Activated naive CD8-positive, alpha-beta T cell treated with anti-CD3 and anti-CD28 coated beads for 36 hours (primary cell): ENCODE data around the gene KCTD13. TPM values are rescaled to one million over a fixed set of nuclear protein-coding genes. Genes with fewer than 3 reads are reported as not detected.

Experiments used
- DNase-seq: peaks from one replicate; pipeline ENCODE4 v3.0.0; 2021
- H3K27ac Mint-ChIP-seq: one replicate; pipeline ENCODE4 v1.8.0; 2022; ENCODE audit warnings: mild to moderate bottlenecking, moderate library complexity, mixed read lengths
- H3K27me3 Mint-ChIP-seq: one replicate; pipeline ENCODE4 v1.8.0; 2022; ENCODE audit warnings: mild to moderate bottlenecking, mixed read lengths
- H3K36me3 Mint-ChIP-seq: one replicate; pipeline ENCODE4 v1.8.0; 2021; ENCODE audit warnings: mild to moderate bottlenecking, mixed read lengths
- H3K4me1 Mint-ChIP-seq: one replicate; pipeline ENCODE4 v1.8.0; 2021; ENCODE audit warnings: mixed read lengths
- H3K4me3 Mint-ChIP-seq: one replicate; pipeline ENCODE4 v1.8.0; 2022; ENCODE audit warnings: mild to moderate bottlenecking, moderate library complexity, mixed read lengths
- H3K9me3 Mint-ChIP-seq: one replicate; pipeline ENCODE4 v1.8.0; 2022; ENCODE audit warnings: mixed read lengths
- total RNA-seq, 2 experiments: library from RNA; stranded (reverse); gene quantifications; one replicate each; pipeline ENCODE4 v1.2.3, GENCODE V29; 2021

The KCTD13 gene
- total RNA-seq, 2 experiments from 2014 or later, result 27.2 to 30.3 TPM

DNA sequence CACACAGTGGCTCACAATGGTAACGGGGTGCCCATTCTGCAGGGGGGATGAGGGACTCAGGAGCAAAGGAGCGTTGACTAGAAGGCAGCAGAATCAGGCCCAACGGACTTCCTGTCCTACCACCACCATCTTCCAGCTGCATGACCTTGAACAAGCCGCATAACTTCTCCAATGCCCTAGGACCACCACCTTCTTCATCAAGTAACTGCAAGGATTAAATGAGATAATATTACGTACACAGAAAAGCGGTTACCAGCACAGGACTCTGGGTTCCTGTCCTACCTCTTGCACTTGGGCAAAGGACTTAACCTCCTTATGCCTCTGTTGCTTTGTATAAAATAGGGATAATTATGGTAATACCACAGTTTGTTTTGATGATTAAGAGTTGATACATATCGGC is 21.1 kb downstream of the KCTD13 start:
- no peak for DNase-seq
- H3K4me1 Mint-ChIP-seq, result peaks cover 11% of the 10 kb centered on the region
- no peak overlapping the region for H3K4me3 Mint-ChIP-seq
- peaks cover 2% of the 10 kb centered on the region for H3K36me3 Mint-ChIP-seq
- H3K27ac Mint-ChIP-seq, result no peak overlapping the region
- H3K9me3 Mint-ChIP-seq, result no peaks in the 10 kb centered on the region
- peaks cover 5% of the 10 kb centered on the region for H3K27me3 Mint-ChIP-seq

DNA sequence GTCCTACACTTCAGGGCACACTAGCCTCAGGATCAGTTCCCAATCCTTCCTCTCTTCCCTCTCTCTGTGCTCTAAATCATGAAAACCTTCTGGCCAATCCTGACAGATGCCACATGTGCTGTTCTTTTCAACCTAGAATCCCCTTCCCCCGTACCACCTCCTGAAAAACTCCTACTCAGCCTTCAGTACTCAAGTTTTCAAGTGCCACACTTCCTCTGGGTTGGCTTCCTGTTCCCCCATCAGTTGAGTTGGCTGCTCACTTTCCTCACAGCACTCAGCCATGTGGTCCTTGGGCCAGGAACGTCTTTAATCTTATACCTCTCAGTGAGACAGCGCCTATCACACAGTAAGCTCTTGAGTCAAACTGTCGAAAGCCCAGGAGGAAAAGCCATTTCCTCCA is 22.4 kb downstream of the KCTD13 start:
- Mint-ChIP-seq H3K27me3 (peaks cover 14% of the 10 kb centered on the region), H3K9me3 (no peaks in the 10 kb centered on the region), H3K36me3 (no peaks in the 10 kb centered on the region), H3K4me1 (peaks cover 12% of the 10 kb centered on the region), H3K27ac (no peak overlapping the region), H3K4me3 (no peak overlapping the region)
- no peak for DNase-seq

DNA sequence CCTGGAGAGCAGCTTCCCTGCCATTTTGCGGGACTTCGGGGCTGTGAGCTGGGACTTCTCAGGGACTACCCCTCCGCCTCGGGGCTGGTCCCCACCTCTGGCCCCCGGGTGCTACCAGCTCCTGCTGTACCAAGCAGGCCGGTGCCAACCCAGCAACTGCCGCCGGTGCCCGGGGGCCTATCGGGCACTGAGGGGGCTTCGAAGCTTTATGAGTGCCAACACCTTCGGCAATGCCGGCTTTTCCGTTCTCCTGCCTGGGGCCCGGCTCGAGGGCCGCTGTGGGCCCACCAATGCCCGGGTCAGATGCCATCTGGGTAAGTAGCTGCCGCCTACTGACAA is 24.4 kb downstream of the KCTD13 start:
- Mint-ChIP-seq H3K4me1 (peaks cover 16% of the 10 kb centered on the region), H3K27me3 (peaks cover 32% of the 10 kb centered on the region), H3K27ac (no peak overlapping the region), H3K9me3 (no peaks in the 10 kb centered on the region), H3K36me3 (no peaks in the 10 kb centered on the region), H3K4me3 (no peak overlapping the region)
- no peak for DNase-seq

DNA sequence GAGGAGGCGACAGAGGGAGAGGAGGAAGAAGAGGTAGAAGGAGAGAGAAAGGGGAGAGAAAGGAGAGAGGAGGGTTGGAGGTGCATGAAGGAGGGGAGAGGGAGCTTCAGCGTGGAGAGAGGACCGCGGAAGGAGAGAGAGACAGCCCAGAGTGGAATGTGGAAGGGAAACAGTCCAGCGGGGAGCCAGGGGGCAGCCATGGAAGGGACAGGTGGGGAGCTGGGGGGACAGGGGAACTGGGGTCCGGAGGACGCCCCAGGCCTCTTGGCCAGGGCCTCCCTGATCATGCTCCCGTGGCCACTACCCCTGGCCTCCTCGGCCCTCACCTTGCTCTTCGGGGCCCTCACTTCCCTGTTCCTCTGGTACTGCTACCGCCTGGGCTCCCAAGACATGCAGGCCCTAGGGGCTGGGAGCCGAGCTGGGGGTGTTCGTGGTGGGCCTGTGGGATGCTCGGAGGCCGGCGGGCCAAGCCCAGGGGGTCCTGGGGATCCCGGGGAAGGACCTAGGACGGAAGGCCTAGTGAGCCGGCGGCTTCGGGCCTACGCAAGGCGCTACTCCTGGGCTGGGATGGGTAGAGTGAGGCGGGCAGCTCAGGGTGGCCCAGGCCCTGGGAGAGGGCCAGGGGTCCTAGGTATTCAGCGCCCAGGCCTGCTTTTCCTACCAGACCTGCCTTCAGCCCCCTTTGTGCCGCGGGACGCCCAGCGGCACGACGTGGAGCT is 25.0 kb downstream of the KCTD13 start:
- DNase-seq, result no peak
- Mint-ChIP-seq H3K4me1 (peaks cover 16% of the 10 kb centered on the region), H3K27ac (peak overlapping the region; percentile 29), H3K4me3 (peak overlapping the region; percentile 84), H3K27me3 (peaks cover 36% of the 10 kb centered on the region), H3K36me3 (no peaks in the 10 kb centered on the region), H3K9me3 (no peaks in the 10 kb centered on the region)

DNA sequence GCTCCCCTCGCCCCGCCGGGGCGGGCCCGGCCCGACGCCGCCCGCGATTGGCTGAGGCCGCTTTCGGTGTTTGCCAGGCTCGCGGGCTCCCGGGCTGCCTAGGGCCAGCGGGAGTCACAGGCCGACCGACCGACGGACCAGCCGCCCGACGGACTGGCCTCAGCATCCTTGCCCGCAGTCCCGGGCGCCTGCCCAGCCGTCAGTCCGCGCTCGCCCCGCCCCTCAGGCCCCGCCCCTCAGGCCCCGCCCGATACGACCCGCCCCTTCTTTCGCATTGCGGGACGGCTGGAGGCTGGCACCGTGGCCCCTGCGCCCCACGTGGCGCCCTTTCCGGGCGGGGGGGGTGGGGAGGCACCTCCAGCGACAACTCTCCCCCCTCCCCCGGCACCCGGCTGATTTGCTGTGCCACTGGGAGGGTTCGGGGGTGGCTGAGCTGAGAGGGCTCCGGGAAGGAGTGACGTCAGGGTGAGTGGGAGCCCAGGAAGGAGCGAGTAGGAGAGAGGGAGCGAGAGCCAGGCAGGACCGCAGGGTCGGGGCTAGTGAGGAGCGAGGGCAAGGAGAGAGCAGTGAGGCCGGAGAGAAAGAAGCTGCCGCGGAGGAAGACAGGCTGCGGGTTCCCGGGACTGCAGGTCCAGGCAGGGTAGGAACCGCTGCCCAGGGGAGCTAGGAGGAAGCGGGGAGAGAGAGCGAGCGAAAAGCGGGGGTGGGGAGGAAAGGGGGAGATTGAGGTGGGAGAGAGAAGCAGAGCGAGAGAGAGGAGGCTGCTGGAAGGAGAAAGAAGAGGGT is 25.7 kb downstream of the KCTD13 start, which contains the start of gene ASPHD1:
TSS of gene ASPHD1 (plus strand) at position 387 of the 786 bp plus-strand sequence. CDS start 484 bp downstream, outside the sequence.
- peak; percentile 76 for DNase-seq
- Mint-ChIP-seq H3K36me3 (no peaks in the 10 kb centered on the region), H3K4me3 (peak within 1 kb of the TSS; percentile 84)

DNA sequence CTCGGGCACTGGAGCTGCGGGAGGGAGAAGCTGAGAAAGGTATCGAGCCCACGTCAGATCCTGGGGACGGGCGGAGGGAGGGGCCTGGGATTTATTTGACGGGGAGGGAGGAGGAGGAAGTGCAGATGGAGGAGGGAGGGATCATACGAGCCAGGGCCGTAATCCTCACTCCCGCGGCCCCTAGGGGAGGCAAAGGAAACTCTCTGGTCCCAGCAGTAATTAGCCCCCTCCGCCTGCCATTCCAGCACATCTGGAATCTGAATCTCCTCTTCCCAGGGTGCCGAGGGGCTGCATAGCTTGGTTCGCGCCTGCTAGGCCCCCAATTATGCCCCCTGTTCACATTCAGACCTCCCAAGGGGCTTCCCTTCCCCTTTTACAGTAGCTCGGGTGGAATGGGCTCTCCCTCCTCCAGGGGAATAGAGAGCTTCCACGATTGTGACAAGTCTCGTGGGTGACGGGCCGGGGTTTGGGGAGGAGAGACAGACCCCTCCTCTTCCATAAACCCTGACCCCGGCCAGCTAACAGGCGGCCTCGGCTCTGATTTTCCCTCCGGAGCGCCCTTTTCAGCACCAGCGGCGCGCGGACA is 26.4 kb downstream of the KCTD13 start, which contains the start of gene SEZ6L2:
TSS of gene SEZ6L2 (minus strand) at position 35 of the 586 bp plus-strand sequence. CDS start 531 bp downstream, outside the sequence.
- no peaks in the 10 kb centered on the region for H3K9me3 Mint-ChIP-seq
- H3K4me3 Mint-ChIP-seq, result peak within 1 kb of the TSS; percentile 84
- peaks cover 41% of the 10 kb centered on the region for H3K27me3 Mint-ChIP-seq
- peaks cover 16% of the 10 kb centered on the region for H3K4me1 Mint-ChIP-seq
- DNase-seq, result peak; percentile 21
- peak within 1 kb of the TSS; percentile 29 for H3K27ac Mint-ChIP-seq
- no peaks in the 10 kb centered on the region for H3K36me3 Mint-ChIP-seq

More for the DNA sequence above, 25.7 kb downstream of the KCTD13 start, which contains the start of gene ASPHD1:
- H3K4me1 Mint-ChIP-seq, result peaks cover 16% of the 10 kb centered on the region
- H3K27ac Mint-ChIP-seq, result peak within 1 kb of the TSS; percentile 29
- H3K9me3 Mint-ChIP-seq, result no peaks in the 10 kb centered on the region
- H3K27me3 Mint-ChIP-seq, result peaks cover 39% of the 10 kb centered on the region

DNA sequence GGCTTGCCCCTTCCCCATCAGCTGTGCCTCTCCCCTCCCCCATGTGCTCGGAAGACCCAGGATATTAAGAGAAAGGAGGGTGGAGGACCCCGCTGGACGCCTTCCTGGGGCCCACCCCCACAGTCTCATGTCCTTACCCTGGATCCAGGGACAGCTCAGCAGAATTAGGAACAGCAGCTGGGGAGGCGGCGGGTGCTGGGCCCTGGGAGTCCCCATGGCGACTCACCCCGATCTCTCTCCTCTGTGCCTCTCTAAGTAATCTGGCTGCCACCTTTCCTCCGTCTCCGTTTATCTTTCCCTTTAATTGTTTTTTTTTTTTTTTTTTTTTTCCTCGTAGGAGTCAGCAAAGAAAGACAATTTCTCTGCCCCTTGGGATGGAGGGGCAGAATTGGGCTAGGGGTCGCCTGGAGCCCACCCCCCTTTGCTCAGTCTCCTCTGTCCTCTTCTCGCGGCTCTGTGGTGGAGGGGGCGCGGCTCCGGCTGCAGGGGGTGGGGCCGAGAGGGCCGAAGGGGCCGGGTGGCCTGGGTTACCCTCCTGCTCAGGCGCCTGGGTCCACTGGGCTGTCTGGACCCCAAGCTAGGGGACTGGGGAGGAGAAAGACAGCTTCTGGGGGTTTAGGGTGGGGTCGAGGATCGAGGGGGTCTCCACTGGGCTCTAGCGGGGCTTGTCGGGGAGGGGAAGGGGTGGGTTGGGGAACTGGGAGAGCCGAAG is 27.1 kb downstream of the KCTD13 start:
- Mint-ChIP-seq H3K4me1 (peaks cover 16% of the 10 kb centered on the region), H3K27ac (no peak overlapping the region), H3K36me3 (no peaks in the 10 kb centered on the region), H3K9me3 (no peaks in the 10 kb centered on the region), H3K4me3 (no peak overlapping the region), H3K27me3 (peaks cover 41% of the 10 kb centered on the region)
- no peak for DNase-seq

DNA sequence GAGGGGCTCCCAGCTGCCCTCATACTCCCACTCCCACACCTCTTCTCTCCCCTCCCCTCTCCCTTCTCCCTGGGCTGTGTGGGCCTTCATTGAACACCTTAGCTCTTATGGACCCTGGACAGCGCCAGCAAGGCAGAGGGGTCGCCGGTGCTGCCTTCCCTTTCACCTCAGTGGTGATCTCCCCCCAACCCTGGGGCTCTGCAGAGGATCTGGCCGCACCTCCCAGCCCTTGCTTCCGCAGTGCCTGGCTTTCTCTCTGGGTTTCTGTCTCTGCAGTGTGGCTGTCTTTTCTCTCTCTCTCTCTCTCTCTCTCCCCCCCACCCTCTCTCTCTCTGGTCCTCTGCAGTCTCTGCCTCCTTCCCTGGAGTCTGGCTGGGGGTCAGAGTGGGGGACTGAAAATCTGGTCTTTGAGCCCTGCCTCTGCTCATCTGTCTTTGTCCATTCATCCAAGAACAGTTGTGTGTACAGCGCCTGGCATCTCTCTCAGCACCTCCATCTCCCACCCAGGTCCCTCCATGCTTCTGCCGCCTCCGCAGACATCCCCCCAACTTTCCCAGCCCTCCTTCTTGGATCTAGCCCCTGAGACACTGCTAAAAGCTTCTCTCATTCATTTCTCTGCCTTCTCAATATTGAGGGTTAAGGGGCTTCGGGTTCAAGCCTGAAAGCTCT is 27.8 kb downstream of the KCTD13 start:
- Mint-ChIP-seq H3K36me3 (no peaks in the 10 kb centered on the region), H3K4me3 (no peak overlapping the region), H3K9me3 (no peaks in the 10 kb centered on the region), H3K27ac (no peak overlapping the region), H3K4me1 (peaks cover 12% of the 10 kb centered on the region), H3K27me3 (peaks cover 41% of the 10 kb centered on the region)
- no peak for DNase-seq

DNA sequence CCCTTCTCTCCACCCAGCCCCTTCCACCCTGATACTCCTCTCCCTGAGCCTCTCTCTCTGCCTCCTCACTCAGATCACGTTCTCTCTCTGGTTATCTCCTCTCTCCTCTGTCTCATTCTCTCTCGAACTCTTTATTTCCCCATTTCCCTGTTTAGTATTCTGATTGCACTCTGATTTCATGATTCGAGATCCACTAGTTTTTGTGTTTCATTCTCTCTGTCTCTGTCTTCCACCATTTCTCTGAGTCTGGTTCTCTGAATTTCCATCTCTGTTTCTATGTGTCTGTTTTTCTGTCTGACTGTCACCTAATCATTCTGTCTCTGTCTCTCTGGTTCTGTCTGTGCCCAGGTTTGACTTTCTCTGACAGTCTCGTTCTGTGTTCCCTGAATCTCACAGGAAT is 28.7 kb downstream of the KCTD13 start:
- peaks cover 41% of the 10 kb centered on the region for H3K27me3 Mint-ChIP-seq
- no peak overlapping the region for H3K27ac Mint-ChIP-seq
- peaks cover 11% of the 10 kb centered on the region for H3K4me1 Mint-ChIP-seq
- H3K4me3 Mint-ChIP-seq, result no peak overlapping the region
- H3K9me3 Mint-ChIP-seq, result no peaks in the 10 kb centered on the region
- DNase-seq, result no peak
- H3K36me3 Mint-ChIP-seq, result no peaks in the 10 kb centered on the region

DNA sequence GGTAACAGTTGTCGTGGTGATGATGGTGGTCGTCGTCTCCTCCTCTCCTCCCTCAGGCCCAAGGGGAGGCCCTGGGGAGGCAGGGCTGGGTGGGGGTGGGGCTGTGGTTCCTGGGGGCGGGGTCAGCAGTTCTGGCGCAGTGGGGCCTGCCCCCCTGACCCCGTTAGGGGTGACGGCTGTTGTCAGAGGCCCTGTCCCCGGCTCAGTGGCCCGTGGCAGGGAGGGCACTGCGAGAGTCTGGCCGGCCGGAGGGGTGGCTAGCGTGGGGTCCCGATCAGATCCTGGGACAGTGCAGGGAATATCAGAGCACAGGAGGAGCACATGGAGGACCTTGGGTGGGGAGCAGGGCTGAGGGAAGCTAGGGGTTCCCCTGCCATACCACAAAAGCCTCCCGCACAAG is 29.2 kb downstream of the KCTD13 start:
- H3K4me1 Mint-ChIP-seq, result peaks cover 11% of the 10 kb centered on the region

DNA sequence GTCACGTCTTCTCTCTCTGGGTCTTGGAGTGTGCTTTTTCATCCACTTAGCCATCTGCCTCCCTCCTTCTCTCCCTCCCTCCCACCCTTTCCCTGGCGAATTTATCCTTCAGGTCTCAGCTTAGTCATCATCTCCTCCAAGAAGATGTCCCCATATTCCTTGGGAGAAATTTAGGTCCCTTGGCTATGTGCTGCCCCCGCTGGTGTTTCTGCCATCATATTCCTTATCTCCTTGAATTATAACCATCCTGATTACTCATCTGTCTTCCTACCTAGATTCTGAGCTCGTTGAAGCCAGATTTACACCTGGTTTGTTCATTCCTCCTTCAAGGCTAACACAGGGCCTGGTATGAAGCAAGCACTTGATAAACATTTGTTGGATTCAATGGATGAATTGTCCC is 31.7 kb downstream of the KCTD13 start:
- H3K4me3 Mint-ChIP-seq, result no peak overlapping the region
- H3K27ac Mint-ChIP-seq, result no peak overlapping the region
- no peaks in the 10 kb centered on the region for H3K36me3 Mint-ChIP-seq

More for the DNA sequence above, 29.2 kb downstream of the KCTD13 start:
- DNase-seq, result no peak
- Mint-ChIP-seq H3K36me3 (no peaks in the 10 kb centered on the region), H3K4me3 (no peak overlapping the region), H3K27me3 (peaks cover 41% of the 10 kb centered on the region), H3K27ac (no peak overlapping the region), H3K9me3 (no peaks in the 10 kb centered on the region)

DNA sequence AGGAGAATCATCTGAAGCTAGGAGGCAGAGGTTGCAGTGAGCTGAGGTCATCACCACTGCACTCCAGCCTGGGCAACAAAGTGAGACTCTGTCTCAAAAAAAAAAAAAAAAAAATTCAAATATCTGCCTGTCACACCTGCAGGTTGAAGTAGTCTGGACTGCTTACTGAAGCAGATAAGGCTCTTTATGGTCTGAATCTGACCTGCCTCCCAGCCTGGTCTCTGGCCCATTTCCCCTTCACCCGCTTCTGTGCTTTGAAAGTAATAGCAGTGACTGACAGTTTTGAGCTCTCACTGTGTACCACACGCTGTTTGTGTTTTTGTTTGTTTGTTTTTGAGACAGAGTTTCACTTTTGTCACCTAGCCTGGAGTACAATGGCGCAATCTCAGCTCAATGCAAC is 32.5 kb downstream of the KCTD13 start:
- Mint-ChIP-seq H3K36me3 (no peaks in the 10 kb centered on the region), H3K27me3 (peaks cover 27% of the 10 kb centered on the region)

More for the DNA sequence above, 31.7 kb downstream of the KCTD13 start:
- Mint-ChIP-seq H3K27me3 (peaks cover 35% of the 10 kb centered on the region), H3K4me1 (peaks cover 5% of the 10 kb centered on the region), H3K9me3 (no peaks in the 10 kb centered on the region)
- DNase-seq, result no peak

DNA sequence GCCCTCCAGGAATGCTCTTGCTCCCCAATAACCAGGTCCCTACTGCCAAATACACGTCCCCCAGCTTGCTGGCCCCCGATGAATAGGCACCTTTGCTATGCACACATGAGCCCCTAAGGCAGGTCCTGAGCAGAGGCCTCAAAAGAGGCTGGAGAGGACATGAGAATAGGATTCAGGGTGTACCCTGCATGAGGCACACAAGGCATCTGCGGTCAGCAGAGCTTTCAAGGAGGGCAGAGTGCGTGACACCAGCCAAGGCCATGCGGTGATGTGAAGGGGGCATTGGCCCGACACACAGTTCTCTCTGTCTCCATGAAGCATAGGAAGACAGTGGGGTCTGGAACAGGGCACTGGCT is 33.6 kb downstream of the KCTD13 start:
- DNase-seq, result no peak
- Mint-ChIP-seq H3K27ac (no peak overlapping the region), H3K4me3 (no peak overlapping the region), H3K36me3 (no peaks in the 10 kb centered on the region), H3K4me1 (no peaks in the 10 kb centered on the region), H3K9me3 (no peaks in the 10 kb centered on the region), H3K27me3 (peaks cover 15% of the 10 kb centered on the region)

More for the DNA sequence above, 32.5 kb downstream of the KCTD13 start:
- H3K4me3 Mint-ChIP-seq, result no peak overlapping the region
- DNase-seq, result no peak
- H3K4me1 Mint-ChIP-seq, result peaks cover 3% of the 10 kb centered on the region
- no peak overlapping the region for H3K27ac Mint-ChIP-seq
- H3K9me3 Mint-ChIP-seq, result no peaks in the 10 kb centered on the region
